NK-92 (cell line): ENCODE results near the gene SIGLEC7.

Experiments used
- DNase-seq: peaks from one replicate; lab custom pipeline; 2025; ENCODE audit not compliant: unreplicated experiment; lab: John Stamatoyannopoulos, UW

Gene SIGLEC7

DNA sequence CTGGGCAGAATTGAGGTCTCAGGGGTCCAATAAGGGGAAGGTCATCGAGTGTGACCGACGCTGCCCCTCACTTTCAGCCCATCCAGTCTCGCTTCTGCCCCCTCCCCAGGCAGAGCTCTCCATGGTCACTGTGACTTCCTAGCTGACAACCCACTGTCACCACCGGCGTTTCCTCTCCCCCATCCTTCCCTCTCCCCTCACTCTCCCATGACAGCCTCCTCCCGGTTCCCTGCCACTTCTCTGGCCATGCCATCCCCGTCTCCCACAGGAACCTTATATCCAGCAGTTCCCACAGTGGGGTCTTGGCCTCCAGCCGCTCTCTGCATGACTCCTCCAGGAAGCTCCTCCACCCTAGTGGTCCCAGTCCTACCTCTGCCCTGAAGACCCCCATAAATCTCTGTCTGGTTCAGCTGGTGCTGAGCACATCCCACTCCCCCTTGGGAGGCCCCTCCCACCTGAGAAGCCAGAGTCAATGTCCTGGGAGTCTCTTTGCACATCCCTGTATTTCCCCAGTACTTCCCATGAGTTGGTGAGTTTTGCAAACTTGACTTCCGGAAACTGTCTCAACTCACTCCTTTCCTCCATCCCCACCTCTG is 58.1 kb downstream of the SIGLEC7 start:
- DNase-seq, result no peak

DNA sequence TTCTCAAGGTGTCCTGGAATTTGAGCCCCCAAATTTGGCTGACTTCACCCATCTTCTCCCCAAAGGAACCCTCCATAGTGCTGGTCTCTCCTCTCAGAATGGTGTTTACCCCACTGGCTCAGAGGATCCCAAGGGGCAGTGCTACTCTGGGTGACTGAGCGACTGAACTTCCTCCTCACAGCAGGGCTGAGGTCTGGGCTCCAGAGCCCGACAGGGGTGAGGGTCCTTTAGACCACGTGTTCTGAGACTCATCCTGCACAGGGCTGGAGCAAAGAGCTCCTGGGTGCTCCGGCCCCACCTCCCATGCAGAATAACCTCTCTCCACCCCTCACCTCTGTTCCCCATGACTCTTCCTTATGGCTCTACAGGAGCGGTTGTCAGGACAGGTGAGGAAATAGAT is 59.6 kb downstream of the SIGLEC7 start:
- no peak for DNase-seq
